ENCODE data around the gene SOWAHA. TPM values are rescaled to one million over a fixed set of nuclear protein-coding genes. Genes with fewer than 3 reads are reported as not detected.

SOWAHA gene
- total RNA-seq, 1 experiment from 2014 or later = not detected

DNA sequence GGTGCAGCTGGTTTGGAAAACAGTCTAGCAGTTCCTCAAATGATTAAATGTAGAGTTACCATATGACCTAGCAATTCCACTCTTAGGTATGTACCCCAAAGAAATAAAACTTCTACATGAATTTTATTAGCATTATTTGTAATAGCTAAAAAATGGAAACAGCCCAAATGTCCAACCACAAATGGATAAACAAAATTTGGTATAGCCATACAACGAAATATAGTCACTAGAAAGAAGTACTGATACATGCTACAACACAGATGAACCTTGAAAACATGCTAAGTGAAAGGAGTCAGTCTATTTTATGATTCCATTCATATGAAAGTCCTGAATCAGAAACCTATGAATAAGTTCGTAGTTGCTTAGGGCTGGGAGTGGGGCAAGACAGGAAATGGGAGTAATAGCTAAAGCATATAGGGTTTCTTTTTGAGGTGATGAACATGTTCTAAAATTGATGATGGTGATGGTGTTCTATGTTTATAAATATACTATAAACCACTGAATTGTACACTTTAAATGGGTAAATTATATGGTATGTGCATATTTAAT is 46.9 kb downstream of the SOWAHA start:
- ChIA-PET POLR2A (ENCODE audit: low non-redundant PET) (no interaction called here), CTCF (no interaction called here)
- H3K27ac ChIP-seq (ENCODE audit: low read depth, low read length, poor library complexity, severe bottlenecking) = no peak overlapping the region
- H3K4me3 ChIP-seq (ENCODE audit: low read depth, low read length, poor library complexity, severe bottlenecking) = no peak overlapping the region
- H3K27me3 ChIP-seq (replicated peaks; ENCODE audit: insufficient read depth, low read depth, low read length, poor library complexity) = no peaks in the 10 kb centered on the region
- intact Hi-C loops (cut with micrococcal nuclease; ENCODE audit: unreplicated experiment) = loop anchor here (10.0 kb wide), 1 partner anchor 335 kb away; no protein-coding TSS in a partner anchor
- no peaks in the 10 kb centered on the region for H3K36me3 ChIP-seq (ENCODE audit: insufficient read depth, low read length, poor library complexity, severe bottlenecking)
- no peaks in the 10 kb centered on the region for H3K9me3 ChIP-seq (ENCODE audit: low read depth, low read length, poor library complexity, severe bottlenecking)
- no peak for DNase-seq (ENCODE audit: low spot score)
- no TSS peak for BruUV-seq (replicated peaks)
- TF ChIP-seq EZH2 (IDR thresholded peaks at IDR 0.05; ENCODE audit: borderline replicate concordance, low read depth, low read length, poor library complexity, severe bottlenecking) (no peak), CTCF (conservative IDR thresholded peaks at IDR 0.05; ENCODE audit: low read depth, low read length) (no peak)
- no peaks in the 10 kb centered on the region for H3K4me1 ChIP-seq (ENCODE audit: insufficient read depth, low read length, poor library complexity, severe bottlenecking)

GRCh38 chr5:132860742-132861141 is 47.6 kb downstream of the SOWAHA start:
- no peak for DNase-seq (ENCODE audit: low spot score)
- no TSS peak for BruUV-seq (replicated peaks)
- H3K4me1 ChIP-seq (ENCODE audit: insufficient read depth, low read length, poor library complexity, severe bottlenecking) = peaks cover 4% of the 10 kb centered on the region
- no peak overlapping the region for H3K27ac ChIP-seq (ENCODE audit: low read depth, low read length, poor library complexity, severe bottlenecking)
- no peaks in the 10 kb centered on the region for H3K27me3 ChIP-seq (replicated peaks; ENCODE audit: insufficient read depth, low read depth, low read length, poor library complexity)
- H3K36me3 ChIP-seq (ENCODE audit: insufficient read depth, low read length, poor library complexity, severe bottlenecking) = no peaks in the 10 kb centered on the region
- TF ChIP-seq CTCF (conservative IDR thresholded peaks at IDR 0.05; ENCODE audit: low read depth, low read length) = no peak
- no peak for TF ChIP-seq EZH2 (IDR thresholded peaks at IDR 0.05; ENCODE audit: borderline replicate concordance, low read depth, low read length, poor library complexity, severe bottlenecking)
- H3K4me3 ChIP-seq (ENCODE audit: low read depth, low read length, poor library complexity, severe bottlenecking) = no peak overlapping the region
- ChIA-PET POLR2A (ENCODE audit: low non-redundant PET) (no interaction called here), CTCF (no interaction called here)
- H3K9me3 ChIP-seq (ENCODE audit: low read depth, low read length, poor library complexity, severe bottlenecking) = no peaks in the 10 kb centered on the region
- intact Hi-C loops (cut with micrococcal nuclease; ENCODE audit: unreplicated experiment) = loop anchor here (10.0 kb wide), 1 partner anchor 336 kb away; no protein-coding TSS in a partner anchor

DNA sequence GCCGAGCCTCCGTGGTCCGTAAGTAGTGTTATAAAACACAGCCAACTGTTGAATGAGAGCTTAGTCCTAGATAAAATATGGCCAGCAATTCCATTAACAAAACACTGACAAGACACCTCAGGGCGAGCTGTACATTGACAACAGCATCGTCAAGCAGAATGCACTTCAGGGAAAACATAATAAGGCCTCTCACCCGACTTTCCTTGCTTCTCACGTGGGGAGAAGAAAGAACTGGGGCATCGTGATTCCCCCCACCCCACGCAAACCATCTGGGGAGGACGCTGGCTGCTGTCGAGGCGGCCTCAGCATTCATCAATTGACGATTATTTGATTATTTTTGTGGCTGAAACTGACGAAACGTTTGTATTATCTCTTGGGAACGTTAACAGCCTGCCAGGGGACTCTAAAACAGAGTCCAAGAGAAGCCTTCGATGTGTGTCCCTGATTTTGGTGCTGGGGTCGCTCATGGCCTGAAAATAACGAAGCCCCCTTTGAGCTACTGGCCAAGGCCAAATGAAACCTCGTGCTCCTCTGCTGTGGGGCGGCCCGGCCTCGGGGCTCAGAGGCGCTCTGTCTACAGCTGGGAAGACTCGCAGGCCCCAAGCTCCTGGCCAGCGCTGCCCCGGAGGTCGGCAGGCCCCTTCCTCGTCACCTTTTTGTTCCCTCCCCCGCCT is 52.7 kb downstream of the SOWAHA start:
- Histone ChIP-seq H3K36me3 (ENCODE audit: insufficient read depth, low read length, poor library complexity, severe bottlenecking) (peaks cover 33% of the 10 kb centered on the region), H3K27ac (ENCODE audit: low read depth, low read length, poor library complexity, severe bottlenecking) (peak overlapping the region; percentile 94), H3K4me1 (ENCODE audit: insufficient read depth, low read length, poor library complexity, severe bottlenecking) (peaks cover 12% of the 10 kb centered on the region), H3K27me3 (replicated peaks; ENCODE audit: insufficient read depth, low read depth, low read length, poor library complexity) (no peaks in the 10 kb centered on the region), H3K9me3 (ENCODE audit: low read depth, low read length, poor library complexity, severe bottlenecking) (no peaks in the 10 kb centered on the region), H3K4me3 (ENCODE audit: low read depth, low read length, poor library complexity, severe bottlenecking) (peak overlapping the region; percentile 77)
- no peak for DNase-seq (ENCODE audit: low spot score)
- POLR2A ChIA-PET (ENCODE audit: low non-redundant PET) = no interaction called here
- CTCF ChIA-PET = interaction anchor here (0.9 kb wide), 1 partner anchor 479 kb away, joined by 3 read pairs; no protein-coding TSS in a partner anchor
- TF ChIP-seq CTCF (conservative IDR thresholded peaks at IDR 0.05; ENCODE audit: low read depth, low read length) (no peak), EZH2 (IDR thresholded peaks at IDR 0.05; ENCODE audit: borderline replicate concordance, low read depth, low read length, poor library complexity, severe bottlenecking) (no peak)
- BruUV-seq (replicated peaks) = TSS peak; percentile 93
- intact Hi-C loops (cut with micrococcal nuclease; ENCODE audit: unreplicated experiment) = loop anchor here (10.0 kb wide), 1 partner anchor 341 kb away; no protein-coding TSS in a partner anchor

Other genes with a start within 250 kb of the SOWAHA start
- not detected in 2 replicates for gene IL13, start 155.1 kb upstream of the SOWAHA start, total RNA-seq (2021)
- not detected in 2 replicates for gene IL4, start 139.3 kb upstream of the SOWAHA start, total RNA-seq (2021)
- gene KIF3A, start 75.8 kb upstream of the SOWAHA start, total RNA-seq (2021) = 17.3 and 19.1 TPM in 2 replicates
- gene CCNI2, start 65.9 kb upstream of the SOWAHA start, total RNA-seq (2021) = 0.11 TPM in 1 of 2 replicates, not detected in the other
- 26.4 and 33.0 TPM in 2 replicates for gene SEPTIN8, start 36.1 kb upstream of the SOWAHA start, total RNA-seq (2021)
- gene SHROOM1, start 17.3 kb downstream of the SOWAHA start, total RNA-seq (2021) = 0.28 and 0.54 TPM in 2 replicates
- gene GDF9, start 53.2 kb downstream of the SOWAHA start, total RNA-seq (2021) = 0.32 and 1.1 TPM in 2 replicates
- gene UQCRQ, start 53.3 kb downstream of the SOWAHA start, total RNA-seq (2021) = 542 and 564 TPM in 2 replicates
- gene LEAP2, start 60.4 kb downstream of the SOWAHA start, total RNA-seq (2021) = 2.9 and 4.0 TPM in 2 replicates
- gene AFF4, start 150.3 kb downstream of the SOWAHA start, total RNA-seq (2021) = 81.0 and 85.3 TPM in 2 replicates
- gene ZCCHC10, start 213.2 kb downstream of the SOWAHA start, total RNA-seq (2021) = 31.2 and 33.4 TPM in 2 replicates
- 323 and 337 TPM in 2 replicates for gene HSPA4, start 238.7 kb downstream of the SOWAHA start, total RNA-seq (2021)

All from A673 (cell line).